GM19193 (cell line): Measurements from ENCODE around the gene CCDC57.

Source experiments
- POLR2A ChIP-seq: IDR thresholded peaks from 4 replicates; pipeline ENCODE4 v1.6.1; 2011; ENCODE audit not compliant: insufficient read depth, insufficient read length; ENCODE audit errors: extremely low read depth

The CCDC57 gene

GRCh38 chr17:82212331-82213250, at the start of gene CCDC57:
CCDC57 (minus strand) TSS chr17:82212842; CDS start chr17:82201944, 10,898 bp downstream.
- peak; percentile 49 for TF ChIP-seq POLR2A

- no peak for TF ChIP-seq POLR2A
Measured at GRCh38 chr17:82262344-82262743, 49.7 kb upstream of the CCDC57 start.

GRCh38 chr17:82258555-82258954, 45.9 kb upstream of the CCDC57 start:
- TF ChIP-seq POLR2A: no peak

GRCh38 chr17:82257473-82257872, 44.8 kb upstream of the CCDC57 start:
- no peak for TF ChIP-seq POLR2A

- no peak for TF ChIP-seq POLR2A
Measured at GRCh38 chr17:82256242-82256885, 43.7 kb upstream of the CCDC57 start.

GRCh38 chr17:82255402-82255972, 42.8 kb upstream of the CCDC57 start:
- TF ChIP-seq POLR2A: no peak

GRCh38 chr17:82253179-82253544, 40.5 kb upstream of the CCDC57 start:
- no peak for TF ChIP-seq POLR2A

- TF ChIP-seq POLR2A: no peak
Measured at GRCh38 chr17:82252511-82253178, 40.0 kb upstream of the CCDC57 start.

- TF ChIP-seq POLR2A: no peak
Measured at GRCh38 chr17:82250868-82251500, 38.3 kb upstream of the CCDC57 start.

- no peak for TF ChIP-seq POLR2A
Measured at GRCh38 chr17:82249896-82250581, 37.4 kb upstream of the CCDC57 start.

GRCh38 chr17:82248815-82249674, 36.4 kb upstream of the CCDC57 start:
- TF ChIP-seq POLR2A: peak; percentile 29

GRCh38 chr17:82247856-82248671, 35.4 kb upstream of the CCDC57 start:
- no peak for TF ChIP-seq POLR2A
